Neural progenitor cell (in vitro differentiated cells): ENCODE data around the gene MED27.

ENCODE experiments used
- CTCF ChIP-seq: fragments of 200-600 bp; sonication (generic); IDR thresholded peaks from 2 replicates; pipeline ENCODE4 v1.5.1; 2017; ENCODE audit warnings: antibody characterized with exemption, mild to moderate bottlenecking
- EZH2 ChIP-seq: fragments of 200-600 bp; sonication (generic); IDR thresholded peaks from 2 replicates; pipeline ENCODE4 v1.6.1; 2017; ENCODE audit warnings: antibody characterized with exemption, mild to moderate bottlenecking, moderate library complexity

- TF ChIP-seq CTCF (no peak), EZH2 (no peak)
Measured at GRCh38 chr9:132082188-132082587, 2.5 kb upstream of the MED27 start.
